LHCN-M2 (cell line): Measurements from ENCODE around the gene NEDD4. TPM values are rescaled to one million over a fixed set of nuclear protein-coding genes. Genes with fewer than 3 reads are reported as not detected.
"Not testable (repeated sequence)": the region's sequence is repeated elsewhere in the genome, so short reads cannot be mapped to it uniquely, and the experiment has no call there.

Experiments used
- DNase-seq: peaks from one replicate; pipeline ENCODE4 v3.0.0-alpha.2; 2012; ENCODE audit warnings: low read depth
- total RNA-seq: library from RNA; depleted of rRNA; stranded (reverse); fragments of >200 nt; gene quantifications from 2 replicates; pipeline ENCODE4 v1.2.3, GENCODE V29; 2014

The NEDD4 gene
- total RNA-seq, 1 experiment from 2014 or later = 80.0 TPM

- peak; percentile 73 for DNase-seq
These were observed 95.7 kb downstream of the NEDD4 start for GRCh38 chr15:55897560-55898336.

GRCh38 chr15:55894399-55894965 lies 98.9 kb downstream of the NEDD4 start:
- no peak for DNase-seq

- DNase-seq = no peak
These were observed 99.6 kb downstream of the NEDD4 start for GRCh38 chr15:55893852-55894251.

GRCh38 chr15:55891196-55891595 lies 102.2 kb downstream of the NEDD4 start:
- no peak for DNase-seq

- DNase-seq = no peak
These were observed 109.2 kb downstream of the NEDD4 start for GRCh38 chr15:55884223-55884622.

GRCh38 chr15:55879181-55879580 lies 114.2 kb downstream of the NEDD4 start:
- DNase-seq = no peak

- DNase-seq = no peak
These were observed 120.2 kb downstream of the NEDD4 start for GRCh38 chr15:55873024-55873720.

GRCh38 chr15:55872471-55872870 lies 120.9 kb downstream of the NEDD4 start:
- no peak for DNase-seq

GRCh38 chr15:55869660-55870059 lies 123.8 kb downstream of the NEDD4 start:
- DNase-seq = no peak

- peak; percentile 20 for DNase-seq
These were observed 124.7 kb downstream of the NEDD4 start for GRCh38 chr15:55868707-55869106.

- not testable (repeated sequence) for DNase-seq
These were observed 125.1 kb downstream of the NEDD4 start for GRCh38 chr15:55868291-55868690.

- no peak for DNase-seq
These were observed 129.5 kb downstream of the NEDD4 start for GRCh38 chr15:55863911-55864310.

- no peak for DNase-seq
These were observed 132.3 kb downstream of the NEDD4 start for GRCh38 chr15:55861115-55861514.

GRCh38 chr15:55860468-55860867 lies 132.9 kb downstream of the NEDD4 start:
- DNase-seq = no peak

GRCh38 chr15:55859681-55860080 lies 133.7 kb downstream of the NEDD4 start:
- no peak for DNase-seq

GRCh38 chr15:55858661-55859060 lies 134.8 kb downstream of the NEDD4 start:
- peak; percentile 49 for DNase-seq

- DNase-seq = peak; percentile 3
These were observed 136.8 kb downstream of the NEDD4 start for GRCh38 chr15:55856506-55857164.

GRCh38 chr15:55853134-55853533 lies 140.3 kb downstream of the NEDD4 start:
- no peak for DNase-seq

- peak; percentile 88 for DNase-seq
These were observed 147.2 kb downstream of the NEDD4 start for GRCh38 chr15:55846116-55846707.

- not testable (repeated sequence) for DNase-seq
These were observed 150.5 kb downstream of the NEDD4 start for GRCh38 chr15:55842897-55843296.

GRCh38 chr15:55835866-55836265 lies 157.5 kb downstream of the NEDD4 start:
- DNase-seq = no peak

- peak; percentile 42 for DNase-seq
These were observed 159.1 kb downstream of the NEDD4 start for GRCh38 chr15:55834331-55834730.
